ENCODE results near the gene PHKG1.

PHKG1 gene

DNA sequence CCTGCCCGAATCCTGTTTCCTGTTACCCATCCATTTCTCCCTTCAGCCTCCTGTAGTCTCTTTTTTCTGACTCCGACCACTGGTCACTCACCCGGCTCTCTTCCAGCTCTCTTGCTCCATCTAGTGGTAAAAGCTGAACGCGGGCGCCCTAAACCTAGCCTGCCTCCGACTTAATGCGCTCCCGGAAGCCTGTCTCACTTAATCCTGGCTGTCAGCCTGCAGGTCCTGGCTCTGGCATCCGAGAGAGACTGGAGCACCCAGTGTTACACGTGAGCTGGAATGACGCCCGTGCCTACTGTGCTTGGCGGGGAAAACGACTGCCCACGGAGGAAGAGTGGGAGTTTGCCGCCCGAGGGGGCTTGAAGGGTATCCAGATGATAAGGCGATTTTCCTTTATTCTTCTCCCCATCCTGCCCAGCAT is 18.4 kb downstream of the PHKG1 start:
- TF ChIP-seq RAD21 (IDR thresholded peaks at IDR 0.05; ENCODE audit: low read depth) (peak; percentile 90), ZBTB7A (IDR thresholded peaks at IDR 0.05; ENCODE audit: low read depth) (no peak), NFIC (IDR thresholded peaks at IDR 0.05) (peak; percentile 23; the same call in 1 of the 2 replicates)

DNA sequence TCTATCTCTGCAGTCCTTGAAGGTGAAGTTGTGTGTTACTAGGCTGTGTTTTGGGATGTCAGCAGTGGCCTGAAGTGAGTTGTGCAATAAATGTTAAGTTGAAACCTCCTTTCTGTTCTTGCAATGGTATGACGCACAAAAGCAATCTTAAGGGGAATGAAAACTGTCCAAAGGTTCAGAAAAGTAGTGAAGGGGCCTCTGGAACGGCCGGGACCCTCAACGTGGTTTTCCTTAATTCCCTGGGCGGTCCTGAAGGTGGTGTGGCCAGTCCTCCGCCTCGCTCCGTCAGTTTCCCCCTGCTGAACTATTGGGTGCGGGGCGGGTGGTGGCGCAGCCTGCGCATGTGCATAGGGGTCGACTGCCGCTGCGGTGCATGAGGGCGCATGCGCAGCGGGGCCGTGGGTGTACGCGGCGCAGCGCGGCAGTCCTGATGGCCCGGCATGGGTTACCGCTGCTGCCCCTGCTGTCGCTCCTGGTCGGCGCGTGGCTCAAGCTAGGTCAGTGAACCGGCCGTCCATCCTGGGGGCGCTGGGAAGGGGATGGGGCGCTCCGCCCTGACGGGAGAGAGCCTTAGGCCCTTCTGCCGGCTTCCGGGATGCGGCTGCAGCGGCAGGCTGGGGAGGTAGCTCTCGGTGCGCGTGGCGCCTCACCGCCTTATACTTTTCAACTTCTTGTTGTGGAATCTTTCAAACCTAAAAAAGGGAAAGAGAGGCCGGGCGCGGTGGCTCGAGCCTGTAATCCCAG is 28.7 kb downstream of the PHKG1 start, which contains the start of gene SUMF2:
TSS of gene SUMF2 (plus strand) at position 405 of the 744 bp plus-strand sequence. CDS start at position 431, 26 bp downstream.
- TF ChIP-seq, protein P1, sequence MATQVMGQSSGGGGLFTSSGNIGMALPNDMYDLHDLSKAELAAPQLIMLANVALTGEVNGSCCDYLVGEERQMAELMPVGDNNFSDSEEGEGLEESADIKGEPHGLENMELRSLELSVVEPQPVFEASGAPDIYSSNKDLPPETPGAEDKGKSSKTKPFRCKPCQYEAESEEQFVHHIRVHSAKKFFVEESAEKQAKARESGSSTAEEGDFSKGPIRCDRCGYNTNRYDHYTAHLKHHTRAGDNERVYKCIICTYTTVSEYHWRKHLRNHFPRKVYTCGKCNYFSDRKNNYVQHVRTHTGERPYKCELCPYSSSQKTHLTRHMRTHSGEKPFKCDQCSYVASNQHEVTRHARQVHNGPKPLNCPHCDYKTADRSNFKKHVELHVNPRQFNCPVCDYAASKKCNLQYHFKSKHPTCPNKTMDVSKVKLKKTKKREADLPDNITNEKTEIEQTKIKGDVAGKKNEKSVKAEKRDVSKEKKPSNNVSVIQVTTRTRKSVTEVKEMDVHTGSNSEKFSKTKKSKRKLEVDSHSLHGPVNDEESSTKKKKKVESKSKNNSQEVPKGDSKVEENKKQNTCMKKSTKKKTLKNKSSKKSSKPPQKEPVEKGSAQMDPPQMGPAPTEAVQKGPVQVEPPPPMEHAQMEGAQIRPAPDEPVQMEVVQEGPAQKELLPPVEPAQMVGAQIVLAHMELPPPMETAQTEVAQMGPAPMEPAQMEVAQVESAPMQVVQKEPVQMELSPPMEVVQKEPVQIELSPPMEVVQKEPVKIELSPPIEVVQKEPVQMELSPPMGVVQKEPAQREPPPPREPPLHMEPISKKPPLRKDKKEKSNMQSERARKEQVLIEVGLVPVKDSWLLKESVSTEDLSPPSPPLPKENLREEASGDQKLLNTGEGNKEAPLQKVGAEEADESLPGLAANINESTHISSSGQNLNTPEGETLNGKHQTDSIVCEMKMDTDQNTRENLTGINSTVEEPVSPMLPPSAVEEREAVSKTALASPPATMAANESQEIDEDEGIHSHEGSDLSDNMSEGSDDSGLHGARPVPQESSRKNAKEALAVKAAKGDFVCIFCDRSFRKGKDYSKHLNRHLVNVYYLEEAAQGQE (IDR thresholded peaks at IDR 0.05; ENCODE audit: low read depth) = no peak
- peak; percentile 75 for TF ChIP-seq YY1 (IDR thresholded peaks at IDR 0.05; ENCODE audit: low read depth)
- peak; percentile 88 for TF ChIP-seq CEBPB (IDR thresholded peaks at IDR 0.05)
- TF ChIP-seq TAF1 (IDR thresholded peaks at IDR 0.05; ENCODE audit: low read depth) = peak; percentile 81
- no peak for TF ChIP-seq ZBTB7A (IDR thresholded peaks at IDR 0.05; ENCODE audit: low read depth)
- TF ChIP-seq, protein P2, sequence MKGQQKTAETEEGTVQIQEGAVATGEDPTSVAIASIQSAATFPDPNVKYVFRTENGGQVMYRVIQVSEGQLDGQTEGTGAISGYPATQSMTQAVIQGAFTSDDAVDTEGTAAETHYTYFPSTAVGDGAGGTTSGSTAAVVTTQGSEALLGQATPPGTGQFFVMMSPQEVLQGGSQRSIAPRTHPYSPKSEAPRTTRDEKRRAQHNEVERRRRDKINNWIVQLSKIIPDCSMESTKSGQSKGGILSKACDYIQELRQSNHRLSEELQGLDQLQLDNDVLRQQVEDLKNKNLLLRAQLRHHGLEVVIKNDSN (IDR thresholded peaks at IDR 0.05) = no peak
- TF ChIP-seq RAD21 (IDR thresholded peaks at IDR 0.05; ENCODE audit: low read depth) = no peak; the same call in 1 of the 2 replicates
- TF ChIP-seq TEAD4 (IDR thresholded peaks at IDR 0.05) = peak; percentile 45; the same call in 1 of the 2 replicates
- TF ChIP-seq, protein P3, sequence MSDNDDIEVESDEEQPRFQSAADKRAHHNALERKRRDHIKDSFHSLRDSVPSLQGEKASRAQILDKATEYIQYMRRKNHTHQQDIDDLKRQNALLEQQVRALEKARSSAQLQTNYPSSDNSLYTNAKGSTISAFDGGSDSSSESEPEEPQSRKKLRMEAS (IDR thresholded peaks at IDR 0.05) = peak; percentile 74
- TF ChIP-seq EGR1 (IDR thresholded peaks at IDR 0.05) = peak; percentile 67

DNA sequence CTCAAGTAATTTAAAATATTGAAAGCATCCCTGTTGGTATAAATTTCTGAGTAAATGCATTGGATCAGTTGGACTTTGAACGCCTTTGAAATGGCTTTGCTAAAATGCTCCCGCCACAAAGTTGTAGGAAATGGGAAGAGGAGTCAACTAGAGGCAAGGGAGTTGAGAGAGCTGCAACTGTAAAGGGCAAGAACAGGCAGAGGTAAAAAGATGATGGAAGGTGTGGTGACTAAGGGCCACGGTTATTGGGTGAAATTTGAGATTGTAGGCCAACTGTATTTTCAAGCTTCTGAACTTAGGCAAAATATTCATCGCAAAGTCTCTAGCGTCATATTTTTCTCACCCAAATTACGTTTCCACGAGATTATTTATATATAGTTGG is 29.3 kb downstream of the PHKG1 start:
- TF ChIP-seq TAF1 (IDR thresholded peaks at IDR 0.05; ENCODE audit: low read depth) (no peak), NFIC (IDR thresholded peaks at IDR 0.05) (no peak)

DNA sequence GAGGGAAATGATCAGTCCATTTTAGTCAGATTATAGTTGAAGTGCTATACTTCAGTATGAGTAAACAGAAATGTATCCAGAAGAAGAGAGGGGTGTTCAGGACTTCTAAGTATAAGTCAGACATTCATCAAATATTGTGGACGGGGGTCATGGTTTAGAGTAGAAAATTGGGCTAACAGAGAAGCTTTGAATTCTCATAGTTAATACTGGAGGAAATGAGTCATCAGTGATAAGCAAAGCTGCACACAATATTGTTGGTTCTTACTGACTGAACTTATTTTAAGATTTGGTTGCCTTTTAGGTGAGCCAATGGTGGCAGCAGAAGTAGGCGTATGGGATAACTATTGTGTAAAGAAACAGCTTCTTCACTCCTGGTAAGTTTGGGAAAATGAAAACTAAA is 30.4 kb downstream of the PHKG1 start:
- TF ChIP-seq RAD21 (IDR thresholded peaks at IDR 0.05; ENCODE audit: low read depth) (no peak), YY1 (IDR thresholded peaks at IDR 0.05; ENCODE audit: low read depth) (no peak), ZBTB7A (IDR thresholded peaks at IDR 0.05; ENCODE audit: low read depth) (no peak), TCF12 (IDR thresholded peaks at IDR 0.05; ENCODE audit: low read depth) (no peak), TAF1 (IDR thresholded peaks at IDR 0.05; ENCODE audit: low read depth) (no peak), CEBPB (IDR thresholded peaks at IDR 0.05) (no peak), FOXM1 (IDR thresholded peaks at IDR 0.05; ENCODE audit: borderline replicate concordance, low read depth) (no peak), EGR1 (IDR thresholded peaks at IDR 0.05) (no peak), TEAD4 (IDR thresholded peaks at IDR 0.05) (no peak), EP300 (IDR thresholded peaks at IDR 0.05; ENCODE audit: borderline replicate concordance) (no peak), NFIC (IDR thresholded peaks at IDR 0.05) (no peak)
- TF ChIP-seq, protein P1 (IDR thresholded peaks at IDR 0.05; ENCODE audit: low read depth) = no peak
- TF ChIP-seq, protein P3 (IDR thresholded peaks at IDR 0.05) = no peak
- TF ChIP-seq, protein P2 (IDR thresholded peaks at IDR 0.05) = no peak

DNA sequence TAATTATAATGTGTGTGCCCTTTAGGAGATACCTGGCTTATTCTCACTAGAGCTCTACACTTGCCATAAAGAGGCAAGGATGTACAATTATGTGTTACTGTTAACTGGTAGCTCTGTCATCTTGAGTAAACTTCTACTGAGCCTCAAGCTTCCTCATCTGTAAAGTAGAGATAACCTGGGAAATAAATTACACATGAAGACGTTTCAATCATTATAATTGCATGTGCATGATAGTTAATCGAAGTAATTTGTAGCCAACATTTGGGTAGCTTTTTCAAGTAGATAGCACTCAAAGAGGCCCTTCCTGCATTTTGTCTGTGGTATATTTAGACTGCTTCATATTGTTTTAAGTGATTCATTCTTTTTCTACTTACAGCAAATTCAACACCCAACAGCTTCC is 38.8 kb downstream of the PHKG1 start:
- TF ChIP-seq FOXM1 (IDR thresholded peaks at IDR 0.05; ENCODE audit: borderline replicate concordance, low read depth) = no peak
- TF ChIP-seq YY1 (IDR thresholded peaks at IDR 0.05; ENCODE audit: low read depth) = no peak
- TF ChIP-seq, protein P2 (IDR thresholded peaks at IDR 0.05) = no peak
- no peak for TF ChIP-seq TCF12 (IDR thresholded peaks at IDR 0.05; ENCODE audit: low read depth)
- TF ChIP-seq EP300 (IDR thresholded peaks at IDR 0.05; ENCODE audit: borderline replicate concordance) = no peak
- no peak for TF ChIP-seq NFIC (IDR thresholded peaks at IDR 0.05)
- no peak for TF ChIP-seq RAD21 (IDR thresholded peaks at IDR 0.05; ENCODE audit: low read depth)
- TF ChIP-seq CEBPB (IDR thresholded peaks at IDR 0.05) = no peak

DNA sequence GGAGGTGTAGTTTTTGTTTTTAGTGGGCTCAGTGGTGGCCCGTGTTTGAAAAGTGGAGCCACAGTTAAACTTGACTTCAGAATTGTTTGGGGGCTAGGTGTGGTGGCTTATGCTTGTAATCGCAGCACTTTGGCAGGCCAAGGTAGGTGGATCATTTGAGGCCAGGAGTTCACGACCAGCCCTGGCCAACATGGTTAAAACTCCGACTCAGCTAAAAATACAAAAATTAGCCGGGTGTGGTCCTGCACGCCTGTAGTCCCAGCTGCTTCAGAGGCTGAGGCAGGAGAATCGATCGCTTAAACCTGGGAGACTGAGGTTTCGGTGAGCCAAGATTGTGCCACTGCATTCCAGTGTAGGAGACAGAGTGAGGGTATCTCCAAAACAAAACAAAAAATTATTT is 39.4 kb downstream of the PHKG1 start:
- TF ChIP-seq, protein P3 (IDR thresholded peaks at IDR 0.05) = no peak
- TF ChIP-seq YY1 (IDR thresholded peaks at IDR 0.05; ENCODE audit: low read depth) = no peak
- TF ChIP-seq, protein P2 (IDR thresholded peaks at IDR 0.05) = no peak
- no peak for TF ChIP-seq ZBTB7A (IDR thresholded peaks at IDR 0.05; ENCODE audit: low read depth)
- no peak for TF ChIP-seq TEAD4 (IDR thresholded peaks at IDR 0.05)
- no peak for TF ChIP-seq EGR1 (IDR thresholded peaks at IDR 0.05)
- TF ChIP-seq EP300 (IDR thresholded peaks at IDR 0.05; ENCODE audit: borderline replicate concordance) = no peak
- no peak for TF ChIP-seq FOXM1 (IDR thresholded peaks at IDR 0.05; ENCODE audit: borderline replicate concordance, low read depth)
- no peak for TF ChIP-seq TAF1 (IDR thresholded peaks at IDR 0.05; ENCODE audit: low read depth)
- no peak for TF ChIP-seq NFIC (IDR thresholded peaks at IDR 0.05)
- TF ChIP-seq, protein P1 (IDR thresholded peaks at IDR 0.05; ENCODE audit: low read depth) = no peak
- TF ChIP-seq CREB1 (IDR thresholded peaks at IDR 0.05; ENCODE audit: low read depth) = no peak
- no peak for TF ChIP-seq TCF12 (IDR thresholded peaks at IDR 0.05; ENCODE audit: low read depth)
- no peak for TF ChIP-seq CEBPB (IDR thresholded peaks at IDR 0.05)
- TF ChIP-seq RAD21 (IDR thresholded peaks at IDR 0.05; ENCODE audit: low read depth) = no peak
